HG03342 (cell line): ENCODE data around the gene VARS1.

Source experiments
- ATAC-seq: cut with Tn5 transposase; IDR thresholded peaks from one replicate; pipeline ENCODE4 v1.9.1; 2021; ENCODE audit warnings: mild to moderate bottlenecking, moderate library complexity; ENCODE audit not compliant: unreplicated experiment

Gene VARS1

GRCh38 chr6:31749301-31750036 is 46.1 kb downstream of the VARS1 start:
- no peak for ATAC-seq
